ENCODE measurements around the gene FOLH1.
"Not testable (repeated sequence)": the region's sequence is repeated elsewhere in the genome, so short reads cannot be mapped to it uniquely, and the experiment has no call there.

The FOLH1 gene

GRCh38 chr11:49221112-49221511 lies 12.7 kb upstream of the FOLH1 start:
- Histone ChIP-seq H2BK5ac (ENCODE audit: low read depth, low read length, poor library complexity, severe bottlenecking) (no peak overlapping the region), H4K91ac (ENCODE audit: low read length) (no peak overlapping the region), H2BK120ac (ENCODE audit: low read depth, low read length) (no peak overlapping the region), H4K8ac (ENCODE audit: low read length) (no peak overlapping the region), H2AFZ (ENCODE audit: low read depth, low read length) (no peak overlapping the region), H3K23ac (ENCODE audit: low read length in 2 of 2) (no peak overlapping the region), H2AK5ac (ENCODE audit: low read length, severe bottlenecking) (no peak overlapping the region), H3K4ac (ENCODE audit: low read depth in 1 of 2, low read length in 2 of 2) (no peak overlapping the region), H3K9ac (ENCODE audit: low read length) (no peak overlapping the region), H3K27me3 (ENCODE audit: control insufficient read depth in 1 of 2, insufficient read depth in 1 of 2, low read length in 2 of 2) (no peaks in the 10 kb centered on the region), H3K4me1 (ENCODE audit: control insufficient read depth, insufficient read depth, low read depth, low read length) (no peaks in the 10 kb centered on the region), H3K79me1 (replicated peaks; ENCODE audit: low read length, poor library complexity, severe bottlenecking) (no peaks in the 10 kb centered on the region), H2BK12ac (ENCODE audit: low read length in 2 of 2) (no peak overlapping the region), H3K18ac (ENCODE audit: low read depth in 1 of 2, low read length in 2 of 2) (no peak overlapping the region), H3K9me3 (ENCODE audit: control insufficient read depth, low read length) (no peaks in the 10 kb centered on the region), H2BK15ac (ENCODE audit: low read depth, poor library complexity, severe bottlenecking) (no peak overlapping the region), H3K4me2 (ENCODE audit: low read length, poor library complexity, severe bottlenecking) (no peak overlapping the region), H3K27ac (ENCODE audit: low read length, poor library complexity, severe bottlenecking) (no peak overlapping the region), H3K14ac (ENCODE audit: low read length in 2 of 2) (no peak overlapping the region), H3K36me3 (ENCODE audit: control insufficient read depth in 1 of 2, insufficient read depth in 2 of 2, low read depth in 1 of 2, low read length in 2 of 2) (no peaks in the 10 kb centered on the region), H3K4me3 (ENCODE audit: insufficient read depth in 1 of 2, low read depth in 1 of 2, low read length in 2 of 2) (no peak overlapping the region)
- WGBS = 51% methylated on average over 3 of the region's 5 CpGs
- DNase-seq = no peak

DNA sequence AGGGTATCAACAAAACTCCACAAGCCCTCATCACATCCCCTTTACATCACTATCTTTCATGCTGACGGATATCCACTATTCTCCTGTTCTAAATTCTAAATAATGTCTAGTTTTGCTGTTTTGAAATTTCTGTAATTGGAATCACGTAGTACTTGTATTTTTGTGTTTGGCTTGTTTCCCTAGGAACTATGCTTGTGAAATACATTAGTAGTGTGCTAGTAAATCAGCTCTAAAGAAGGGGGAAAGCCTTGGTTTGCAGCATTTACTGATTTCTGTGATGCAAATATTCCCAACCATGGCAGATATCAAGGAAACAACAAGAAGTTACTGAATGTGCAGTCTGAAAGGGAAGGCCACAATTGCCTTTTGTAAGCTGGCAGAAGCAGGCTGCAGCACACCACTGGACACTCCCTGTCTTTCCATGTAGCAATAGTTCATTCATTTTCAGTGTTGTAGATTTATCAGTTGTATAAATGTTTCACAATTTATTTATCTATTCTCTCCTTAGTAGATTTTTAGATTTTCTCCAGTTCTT lies 4.7 kb upstream of the FOLH1 start:
- no peak overlapping the region for H3K18ac ChIP-seq (ENCODE audit: low read depth in 1 of 2, low read length in 2 of 2)
- H2AFZ ChIP-seq (ENCODE audit: low read depth, low read length) = no peak overlapping the region
- no peaks in the 10 kb centered on the region for H3K79me1 ChIP-seq (replicated peaks; ENCODE audit: low read length, poor library complexity, severe bottlenecking)
- H2BK5ac ChIP-seq (ENCODE audit: low read depth, low read length, poor library complexity, severe bottlenecking) = no peak overlapping the region
- H3K27ac ChIP-seq (ENCODE audit: low read length, poor library complexity, severe bottlenecking) = no peak overlapping the region
- H2BK120ac ChIP-seq (ENCODE audit: low read depth, low read length) = no peak overlapping the region
- H3K36me3 ChIP-seq (ENCODE audit: control insufficient read depth in 1 of 2, insufficient read depth in 2 of 2, low read depth in 1 of 2, low read length in 2 of 2) = peaks cover 0 to 3% of the 10 kb centered on the region in 2 experiments
- no peaks in the 10 kb centered on the region for H3K4me1 ChIP-seq (ENCODE audit: control insufficient read depth, insufficient read depth, low read depth, low read length)
- H3K23ac ChIP-seq (ENCODE audit: low read length in 2 of 2) = no peak overlapping the region
- no peak overlapping the region for H3K4me3 ChIP-seq (ENCODE audit: insufficient read depth in 1 of 2, low read depth in 1 of 2, low read length in 2 of 2)
- no peak overlapping the region for H3K4ac ChIP-seq (ENCODE audit: low read depth in 1 of 2, low read length in 2 of 2)
- no peak overlapping the region for H2BK15ac ChIP-seq (ENCODE audit: low read depth, poor library complexity, severe bottlenecking)
- H4K8ac ChIP-seq (ENCODE audit: low read length) = no peak overlapping the region
- WGBS = 50% methylated on average over 2 of the region's 2 CpGs
- H3K27me3 ChIP-seq (ENCODE audit: control insufficient read depth in 1 of 2, insufficient read depth in 1 of 2, low read length in 2 of 2) = no peaks in the 10 kb centered on the region
- no peak for DNase-seq
- H3K9ac ChIP-seq (ENCODE audit: low read length) = no peak overlapping the region
- no peak overlapping the region for H3K4me2 ChIP-seq (ENCODE audit: low read length, poor library complexity, severe bottlenecking)
- no peak overlapping the region for H2AK5ac ChIP-seq (ENCODE audit: low read length, severe bottlenecking)
- no peak overlapping the region for H2BK12ac ChIP-seq (ENCODE audit: low read length in 2 of 2)
- no peak overlapping the region for H4K91ac ChIP-seq (ENCODE audit: low read length)
- H3K14ac ChIP-seq (ENCODE audit: low read length in 2 of 2) = no peak overlapping the region
- H3K9me3 ChIP-seq (ENCODE audit: control insufficient read depth, low read length) = no peaks in the 10 kb centered on the region

DNA sequence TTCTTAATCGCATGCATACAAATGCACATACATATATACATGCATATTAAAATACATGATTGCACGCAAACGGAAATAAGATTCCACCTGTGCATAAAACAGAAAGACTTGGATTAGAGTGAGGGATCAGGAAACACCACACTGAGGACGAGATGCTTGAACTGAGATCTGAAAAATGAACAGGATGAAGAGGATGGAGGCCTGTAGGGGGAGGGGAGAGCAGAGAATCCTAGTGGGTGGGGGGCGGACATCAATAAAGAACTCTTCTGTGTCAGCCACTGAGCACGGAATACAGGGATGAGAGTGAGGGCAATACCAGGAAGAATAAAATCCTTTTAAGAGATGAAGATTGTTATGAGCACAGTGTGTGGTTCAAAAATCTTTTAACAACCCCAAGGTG lies 1.4 kb downstream of the FOLH1 start:
- H3K36me3 ChIP-seq (ENCODE audit: control insufficient read depth in 1 of 2, insufficient read depth in 2 of 2, low read depth in 1 of 2, low read length in 2 of 2); H3K18ac ChIP-seq (ENCODE audit: low read depth in 1 of 2, low read length in 2 of 2); H3K4me3 ChIP-seq (ENCODE audit: insufficient read depth in 1 of 2, low read depth in 1 of 2, low read length in 2 of 2); H3K9me3 ChIP-seq (ENCODE audit: control insufficient read depth, low read length); H3K4ac ChIP-seq (ENCODE audit: low read depth in 1 of 2, low read length in 2 of 2); H2BK12ac ChIP-seq (ENCODE audit: low read length in 2 of 2); H2BK15ac ChIP-seq (ENCODE audit: low read depth, poor library complexity, severe bottlenecking); H3K14ac ChIP-seq (ENCODE audit: low read length in 2 of 2); H4K91ac ChIP-seq (ENCODE audit: low read length); H2BK120ac ChIP-seq (ENCODE audit: low read depth, low read length); H4K8ac ChIP-seq (ENCODE audit: low read length); H2AK5ac ChIP-seq (ENCODE audit: low read length, severe bottlenecking); H3K27me3 ChIP-seq (ENCODE audit: control insufficient read depth in 1 of 2, insufficient read depth in 1 of 2, low read length in 2 of 2); DNase-seq; H3K27ac ChIP-seq (ENCODE audit: low read length, poor library complexity, severe bottlenecking); H3K9ac ChIP-seq (ENCODE audit: low read length); H2BK5ac ChIP-seq (ENCODE audit: low read depth, low read length, poor library complexity, severe bottlenecking); H3K23ac ChIP-seq (ENCODE audit: low read length in 2 of 2); H3K4me2 ChIP-seq (ENCODE audit: low read length, poor library complexity, severe bottlenecking); H2AFZ ChIP-seq (ENCODE audit: low read depth, low read length); H3K79me1 ChIP-seq (replicated peaks; ENCODE audit: low read length, poor library complexity, severe bottlenecking); H3K4me1 ChIP-seq (ENCODE audit: control insufficient read depth, insufficient read depth, low read depth, low read length): not testable (repeated sequence)
- 84% methylated on average over 6 of the region's 6 CpGs for WGBS

DNA sequence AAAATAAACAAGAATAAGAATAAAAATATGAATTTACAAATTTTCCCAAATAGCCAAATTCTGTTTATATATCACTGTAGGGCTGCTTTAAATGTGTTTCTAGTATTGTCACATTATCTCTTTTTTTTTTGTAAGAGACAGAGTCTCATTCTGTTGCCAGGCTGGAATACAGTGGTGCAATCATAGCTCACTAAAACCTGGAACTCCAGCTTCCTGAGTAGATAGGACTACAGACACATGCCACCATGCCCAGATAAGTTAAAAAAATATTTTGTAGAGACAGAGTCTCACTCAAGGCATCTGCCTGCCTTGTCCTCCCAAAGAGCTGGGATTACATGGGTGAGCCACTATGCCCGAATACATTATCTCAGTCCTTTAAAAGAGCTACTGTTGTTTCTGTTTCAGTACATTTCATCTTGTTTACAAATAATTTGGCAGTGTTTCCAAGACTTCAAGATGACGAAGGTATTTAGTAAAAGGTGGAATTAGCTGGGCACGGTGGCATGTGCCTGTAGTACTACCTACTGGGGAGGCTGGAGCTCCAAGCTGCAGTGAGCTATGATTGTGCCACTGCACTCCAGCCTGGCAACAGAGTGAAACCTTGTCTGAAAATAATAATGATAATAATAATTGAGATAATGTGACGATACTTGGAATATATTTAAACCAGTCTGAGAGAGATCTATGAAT lies 6.0 kb downstream of the FOLH1 start:
- Histone ChIP-seq H3K18ac (ENCODE audit: low read depth in 1 of 2, low read length in 2 of 2) (no peak overlapping the region), H3K27me3 (ENCODE audit: control insufficient read depth in 1 of 2, insufficient read depth in 1 of 2, low read length in 2 of 2) (no peaks in the 10 kb centered on the region), H2AK5ac (ENCODE audit: low read length, severe bottlenecking) (no peak overlapping the region), H2BK5ac (ENCODE audit: low read depth, low read length, poor library complexity, severe bottlenecking) (no peak overlapping the region), H4K91ac (ENCODE audit: low read length) (no peak overlapping the region), H3K4me1 (ENCODE audit: control insufficient read depth, insufficient read depth, low read depth, low read length) (no peaks in the 10 kb centered on the region), H3K79me1 (replicated peaks; ENCODE audit: low read length, poor library complexity, severe bottlenecking) (no peaks in the 10 kb centered on the region), H3K4ac (ENCODE audit: low read depth in 1 of 2, low read length in 2 of 2) (no peak overlapping the region), H2BK120ac (ENCODE audit: low read depth, low read length) (no peak overlapping the region), H2BK12ac (ENCODE audit: low read length in 2 of 2) (no peak overlapping the region), H3K14ac (ENCODE audit: low read length in 2 of 2) (no peak overlapping the region), H3K4me3 (ENCODE audit: insufficient read depth in 1 of 2, low read depth in 1 of 2, low read length in 2 of 2) (no peak overlapping the region), H3K9ac (ENCODE audit: low read length) (no peak overlapping the region), H3K23ac (ENCODE audit: low read length in 2 of 2) (no peak overlapping the region), H2AFZ (ENCODE audit: low read depth, low read length) (no peak overlapping the region), H3K9me3 (ENCODE audit: control insufficient read depth, low read length) (no peaks in the 10 kb centered on the region), H3K27ac (ENCODE audit: low read length, poor library complexity, severe bottlenecking) (no peak overlapping the region), H3K4me2 (ENCODE audit: low read length, poor library complexity, severe bottlenecking) (no peak overlapping the region), H4K8ac (ENCODE audit: low read length) (no peak overlapping the region), H2BK15ac (ENCODE audit: low read depth, poor library complexity, severe bottlenecking) (no peak overlapping the region), H3K36me3 (ENCODE audit: control insufficient read depth in 1 of 2, insufficient read depth in 2 of 2, low read depth in 1 of 2, low read length in 2 of 2) (no peaks in the 10 kb centered on the region)
- no peak for DNase-seq
- WGBS = 82% methylated on average over 2 of the region's 4 CpGs
